Naive thymus-derived CD4-positive, alpha-beta T cell (primary cell): ENCODE results near the gene KRT84. TPM values are rescaled to one million over a fixed set of nuclear protein-coding genes. Genes with fewer than 3 reads are reported as not detected.

ENCODE experiments used
- ATAC-seq: fragments of 150-1000 bp; cut with Tn5 transposase; 2 replicates; pipeline ENCODE4 v1.10.0; 2021; ENCODE audit warnings: mild to moderate bottlenecking, moderate library complexity
- CTCF ChIA-PET: fragments of 350-600 bp; sonication (Branson Sonifier 250); formaldehyde crosslinking; loops from one replicate; lab custom pipeline; 2021; ENCODE audit warnings: antibody characterized with exemption; lab: Charles Lee
- POLR2A ChIA-PET: fragments of 350-600 bp; sonication (Branson Sonifier 250); formaldehyde crosslinking; loops from one replicate; lab custom pipeline; 2021; ENCODE audit warnings: antibody characterized with exemption, inconsistent platforms; lab: Charles Lee
- DNase-seq, 9 donors: peaks; one replicate each; pipeline versions ENCODE4 v3.0.0 to v3.0.0-alpha.2; 2020 to 2022; ENCODE audit warnings: mixed read lengths in 1 of 9
- H3K27ac ChIP-seq: one replicate; pipeline ENCODE4 v1.7.0; 2013; ENCODE audit warnings: mild to moderate bottlenecking, low read depth, low read length, moderate library complexity
- H3K27me3 ChIP-seq, 2 donors: one replicate each; pipeline ENCODE4 v1.7.0; 2013; ENCODE audit warnings: low read length in 2 of 2, mild to moderate bottlenecking in 2 of 2, moderate library complexity in 2 of 2; ENCODE audit not compliant: control insufficient read depth in 2 of 2, insufficient read depth in 2 of 2
- H3K36me3 ChIP-seq, 3 experiments: 1 replicate in 2 of 3; 2 replicates in 1 of 3; pipeline ENCODE4 v1.7.0; 2013; ENCODE audit warnings: low read length in 3 of 3, mild to moderate bottlenecking in 3 of 3, moderate library complexity in 1 of 3; ENCODE audit not compliant: insufficient read depth in 3 of 3, control insufficient read depth in 2 of 3
- H3K4me1 ChIP-seq, 2 donors: one replicate each; pipeline ENCODE4 v1.7.0; 2013; ENCODE audit warnings: low read length in 2 of 2, mild to moderate bottlenecking in 2 of 2, moderate library complexity in 1 of 2; ENCODE audit not compliant: control insufficient read depth in 2 of 2, insufficient read depth in 2 of 2
- H3K4me3 ChIP-seq: 2 replicates; pipeline ENCODE4 v1.7.0; 2013; ENCODE audit warnings: mild to moderate bottlenecking, low read length
- H3K9me3 ChIP-seq, 3 experiments: 1 replicate in 2 of 3; 2 replicates in 1 of 3; pipeline ENCODE4 v1.7.0; 2013; ENCODE audit warnings: low read length in 3 of 3; ENCODE audit not compliant: control insufficient read depth in 2 of 3
- H3K27ac Mint-ChIP-seq, 9 donors: one replicate each; pipeline ENCODE4 v1.8.0; 2020 to 2022; ENCODE audit warnings: mixed read lengths in 9 of 9, mild to moderate bottlenecking in 8 of 9, moderate library complexity in 5 of 9, inconsistent platforms in 2 of 9
- H3K27me3 Mint-ChIP-seq, 5 donors: one replicate each; pipeline ENCODE4 v1.8.0; 2021 to 2022; ENCODE audit warnings: mixed read lengths in 5 of 5, mild to moderate bottlenecking in 1 of 5
- H3K36me3 Mint-ChIP-seq, 5 donors: one replicate each; pipeline ENCODE4 v1.8.0; 2020 to 2022; ENCODE audit warnings: mixed read lengths in 5 of 5, mild to moderate bottlenecking in 3 of 5, inconsistent platforms in 1 of 5
- H3K4me1 Mint-ChIP-seq, 7 donors: one replicate each; pipeline ENCODE4 v1.8.0; 2020 to 2022; ENCODE audit warnings: mixed read lengths in 7 of 7, mild to moderate bottlenecking in 3 of 7, inconsistent platforms in 1 of 7
- H3K4me3 Mint-ChIP-seq, 10 donors: one replicate each; pipeline ENCODE4 v1.8.0; 2020 to 2022; ENCODE audit warnings: mild to moderate bottlenecking in 10 of 10, mixed read lengths in 10 of 10, moderate library complexity in 6 of 10, inconsistent platforms in 2 of 10
- H3K9me3 Mint-ChIP-seq, 11 donors: one replicate each; pipeline ENCODE4 v1.8.0; 2020 to 2022; ENCODE audit warnings: mixed read lengths in 11 of 11, mild to moderate bottlenecking in 4 of 11, inconsistent platforms in 1 of 11, moderate library complexity in 1 of 11
- intact Hi-C, 2 donors: fragments of 100-400 bp; cut with micrococcal nuclease; formaldehyde crosslinking; loops; one replicate each; pipeline ENCODE4 v1.15.1; 2023
- polyA plus RNA-seq, 2 donors: library from polyadenylated mRNA; unstranded; fragments of 300-500 nt; fragmentation: Illumina TruSeq; gene quantifications; one replicate each; pipeline ENCODE4 v1.2.3, GENCODE V29; 2021
- total RNA-seq, 6 experiments: library from RNA in 5 of 6; stranded (reverse) in 5 of 6; gene quantifications; 1 replicate in 5 of 6; 2 replicates in 1 of 6; pipeline ENCODE4 v1.2.3 and lab custom pipeline; 2021 to 2026

KRT84 gene
- total and polyA plus RNA-seq, 7 experiments from 2014 or later, result not detected

GRCh38 chr12:52360663-52361271 lies 24.7 kb downstream of the KRT84 start:
- intact Hi-C loops, result no loop called here
- ChIA-PET POLR2A (no interaction called here), CTCF (no interaction called here)
- no peak overlapping the region for H3K4me3 ChIP-seq
- Mint-ChIP-seq H3K36me3 (no peaks in the 10 kb centered on the region), H3K27ac (peak overlapping the region in 1 of 9 donors; percentile 57), H3K4me1 (peaks cover 13 to 29% (median 23%) of the 10 kb centered on the region in 7 donors), H3K27me3 (peaks cover 0 to 13% (median 2%) of the 10 kb centered on the region in 5 donors), H3K4me3 (no peak overlapping the region), H3K9me3 (no peaks in the 10 kb centered on the region)
- H3K36me3 ChIP-seq, result no peaks in the 10 kb centered on the region
- H3K27ac ChIP-seq, result no peak overlapping the region
- H3K9me3 ChIP-seq, result no peaks in the 10 kb centered on the region
- H3K27me3 ChIP-seq, result no peaks in the 10 kb centered on the region
- no peak for ATAC-seq
- H3K4me1 ChIP-seq, result peaks cover 14 to 16% of the 10 kb centered on the region in 2 donors
- DNase-seq, result no peak

GRCh38 chr12:52360106-52360662 lies 25.3 kb downstream of the KRT84 start:
- Mint-ChIP-seq H3K9me3 (no peaks in the 10 kb centered on the region), H3K4me3 (no peak overlapping the region), H3K4me1 (peaks cover 13 to 29% (median 23%) of the 10 kb centered on the region in 7 donors), H3K27ac (peak overlapping the region in 2 of 9 donors; percentile 42 to 57), H3K27me3 (peaks cover 0 to 13% (median 2%) of the 10 kb centered on the region in 5 donors), H3K36me3 (no peaks in the 10 kb centered on the region)
- Histone ChIP-seq H3K4me3 (no peak overlapping the region), H3K9me3 (no peaks in the 10 kb centered on the region), H3K4me1 (peaks cover 14 to 16% of the 10 kb centered on the region in 2 donors), H3K27me3 (no peaks in the 10 kb centered on the region), H3K27ac (no peak overlapping the region), H3K36me3 (no peaks in the 10 kb centered on the region)
- ATAC-seq (no peak), DNase-seq (no peak)
- intact Hi-C loops, result no loop called here
- ChIA-PET POLR2A (no interaction called here), CTCF (interaction anchor here (0.9 to 1.5 kb wide), 2 partner anchors 15 to 525 kb away, joined by 3 read pairs; no protein-coding TSS in a partner anchor)

GRCh38 chr12:52359621-52360061 lies 25.8 kb downstream of the KRT84 start:
- peaks cover 0 to 13% (median 2%) of the 10 kb centered on the region in 5 donors for H3K27me3 Mint-ChIP-seq
- ChIA-PET CTCF (interaction anchor here (0.9 to 1.5 kb wide), 2 partner anchors 16 to 526 kb away, joined by 3 read pairs; no protein-coding TSS in a partner anchor), POLR2A (no interaction called here)
- no peak overlapping the region for H3K27ac ChIP-seq
- H3K27ac Mint-ChIP-seq, result peak overlapping the region in 5 of 9 donors; percentile 6 to 57 (median 35)
- H3K4me3 Mint-ChIP-seq, result peak overlapping the region in 1 of 10 donors; percentile 67
- peaks cover 14 to 16% of the 10 kb centered on the region in 2 donors for H3K4me1 ChIP-seq
- no peak overlapping the region for H3K4me3 ChIP-seq
- H3K27me3 ChIP-seq, result no peaks in the 10 kb centered on the region
- no peaks in the 10 kb centered on the region for H3K36me3 Mint-ChIP-seq
- no peaks in the 10 kb centered on the region for H3K36me3 ChIP-seq
- intact Hi-C loops, result no loop called here
- no peak for ATAC-seq
- no peak for DNase-seq
- no peaks in the 10 kb centered on the region for H3K9me3 Mint-ChIP-seq
- H3K4me1 Mint-ChIP-seq, result peaks cover 13 to 29% (median 23%) of the 10 kb centered on the region in 7 donors
- H3K9me3 ChIP-seq, result no peaks in the 10 kb centered on the region

- DNase-seq (peak in 6 of 9 donors; percentile 10 to 57 (median 41)), ATAC-seq (peak; percentile 69)
- CTCF ChIA-PET, result interaction anchor here (0.6 to 1.5 kb wide), 4 partner anchors 16 to 527 kb away, joined by 3 to 4 read pairs (median 3); no protein-coding TSS in a partner anchor
- Histone ChIP-seq H3K27ac (no peak overlapping the region), H3K36me3 (no peaks in the 10 kb centered on the region), H3K4me1 (peaks cover 14 to 16% of the 10 kb centered on the region in 2 donors), H3K27me3 (no peaks in the 10 kb centered on the region), H3K9me3 (no peaks in the 10 kb centered on the region), H3K4me3 (no peak overlapping the region)
- Mint-ChIP-seq H3K4me1 (peaks cover 13 to 29% (median 23%) of the 10 kb centered on the region in 7 donors), H3K4me3 (peak overlapping the region in 6 of 10 donors; percentile 4 to 67 (median 44)), H3K27me3 (peaks cover 0 to 13% (median 0%) of the 10 kb centered on the region in 5 donors), H3K27ac (peak overlapping the region in 7 of 9 donors; percentile 4 to 78 (median 59)), H3K36me3 (no peaks in the 10 kb centered on the region), H3K9me3 (no peaks in the 10 kb centered on the region)
- intact Hi-C loops, result no loop called here
- POLR2A ChIA-PET, result interaction anchor here (0.7 kb wide), 1 partner anchor 29 kb away, joined by 3 read pairs; no protein-coding TSS in a partner anchor
Observed at GRCh38 chr12:52358575-52359350, 26.7 kb downstream of the KRT84 start.

GRCh38 chr12:52356762-52357580 lies 28.5 kb downstream of the KRT84 start:
- no peak for ATAC-seq
- intact Hi-C loops, result no loop called here
- Mint-ChIP-seq H3K9me3 (no peaks in the 10 kb centered on the region), H3K36me3 (no peaks in the 10 kb centered on the region), H3K27ac (no peak overlapping the region), H3K4me1 (peaks cover 13 to 41% (median 35%) of the 10 kb centered on the region in 7 donors), H3K4me3 (no peak overlapping the region), H3K27me3 (peaks cover 0 to 19% (median 4%) of the 10 kb centered on the region in 5 donors)
- ChIA-PET CTCF (no interaction called here), POLR2A (no interaction called here)
- Histone ChIP-seq H3K9me3 (no peaks in the 10 kb centered on the region), H3K4me3 (no peak overlapping the region), H3K36me3 (no peaks in the 10 kb centered on the region), H3K4me1 (peaks cover 19 to 21% of the 10 kb centered on the region in 2 donors), H3K27ac (no peak overlapping the region), H3K27me3 (no peaks in the 10 kb centered on the region)
- no peak for DNase-seq
